Stomach (tissue), 9 donors: Measurements from ENCODE around the gene MAPK1. TPM values are rescaled to one million over a fixed set of nuclear protein-coding genes. Genes with fewer than 3 reads are reported as not detected.
"Not testable (repeated sequence)": the region's sequence is repeated elsewhere in the genome, so short reads cannot be mapped to it uniquely, and the experiment has no call there.

Experiments used
- DNase-seq, 2 donors: peaks; one replicate each; pipeline versions ENCODE4 v3.0.0 to v3.0.0-alpha.2; 2013 to 2019
- H3K27ac ChIP-seq, 5 donors: fragments of 200-600 bp in 4 of 5; sonication (generic) in 4 of 5; one replicate each; pipeline ENCODE4 v1.5.1; 2013 to 2019; ENCODE audit warnings: mild to moderate bottlenecking in 1 of 5, moderate library complexity in 1 of 5
- H3K27me3 ChIP-seq, 3 donors: fragments of 200-600 bp; sonication (generic); one replicate each; pipeline ENCODE4 v1.5.1; 2017 to 2019; ENCODE audit warnings: mixed run types in 1 of 3
- H3K36me3 ChIP-seq, 4 donors: fragments of 200-600 bp; sonication (generic); 1 replicate in 3 of 4; 2 replicates in 1 of 4; pipeline ENCODE4 v1.5.1; 2016 to 2019
- H3K4me1 ChIP-seq, 4 donors: fragments of 200-600 bp; sonication (generic); one replicate each; pipeline ENCODE4 v1.5.1; 2016 to 2019
- H3K4me3 ChIP-seq, 4 donors: fragments of 200-600 bp; sonication (generic) in 3 of 4; one replicate each; pipeline ENCODE4 v1.5.1; 2016 to 2019; ENCODE audit warnings: mild to moderate bottlenecking in 1 of 4
- H3K9me3 ChIP-seq, 4 donors: fragments of 200-600 bp; sonication (generic); one replicate each; pipeline ENCODE4 v1.5.1; 2016 to 2019
- EP300 ChIP-seq: sonication (generic); formaldehyde crosslinking; IDR thresholded peaks from one replicate; pipeline ENCODE4 v1.6.1; 2017; ENCODE audit warnings: antibody characterized with exemption
- POLR2A ChIP-seq, 4 donors: fragments of 450-650 bp; IDR thresholded peaks; one replicate each; pipeline ENCODE4 v1.6.1; 2016; ENCODE audit warnings: antibody characterized with exemption in 4 of 4, control low read depth in 2 of 4, mild to moderate bottlenecking in 1 of 4, moderate library complexity in 1 of 4
- POLR2AphosphoS5 ChIP-seq, 3 donors: sonication (generic); formaldehyde crosslinking; IDR thresholded peaks; one replicate each; pipeline ENCODE4 v1.6.1; 2016; ENCODE audit warnings: antibody characterized with exemption in 3 of 3
- WGBS, 5 donors: extraction: QIAGEN DNeasy Blood & Tissue Kit in 3 of 5; methylation state at CpG; one replicate each; pipeline versions ENCODE4 v1.1.5 to v1.1.7; 2013 to 2018; 5-methylcytosine and 5-hydroxymethylcytosine counted together
- intact Hi-C: fragments of 100-400 bp; cut with DNase I; formaldehyde crosslinking; loops from one replicate; pipeline ENCODE4 v1.15.1; 2023; ENCODE audit warnings: low total_unique reads
- polyA plus RNA-seq, 3 donors: library from polyadenylated mRNA; stranded (reverse); fragments of 200-250 nt; gene quantifications; one replicate each; pipeline ENCODE4 v1.2.3, GENCODE V29; 2013
- total RNA-seq, 5 donors: library from RNA; depleted of rRNA; stranded (reverse); fragments of >200 nt; gene quantifications; one replicate each; pipeline versions ENCODE4 v1.1.0 to v1.2.3, GENCODE V29; 2014 to 2016
- TF ChIP-seq, protein P1 (sequence below), 7 experiments: fragments of 450-650 bp in 4 of 7; fragments of 200-600 bp in 3 of 7; sonication (generic) in 3 of 7; IDR thresholded peaks; one replicate each; pipeline ENCODE4 v1.5.1; 2016 to 2019; ENCODE audit warnings: antibody characterized with exemption in 7 of 7, control low read depth in 2 of 7, mild to moderate bottlenecking in 1 of 7
- donor health status: healthy with polysubstance abuse.
- donor health status: Bipolar disorder and iron deficiency.
- donor health status: healthy.

The MAPK1 gene
- total and polyA plus RNA-seq, 8 donors: 10.4 to 81.6 (median 44.2) TPM

DNA sequence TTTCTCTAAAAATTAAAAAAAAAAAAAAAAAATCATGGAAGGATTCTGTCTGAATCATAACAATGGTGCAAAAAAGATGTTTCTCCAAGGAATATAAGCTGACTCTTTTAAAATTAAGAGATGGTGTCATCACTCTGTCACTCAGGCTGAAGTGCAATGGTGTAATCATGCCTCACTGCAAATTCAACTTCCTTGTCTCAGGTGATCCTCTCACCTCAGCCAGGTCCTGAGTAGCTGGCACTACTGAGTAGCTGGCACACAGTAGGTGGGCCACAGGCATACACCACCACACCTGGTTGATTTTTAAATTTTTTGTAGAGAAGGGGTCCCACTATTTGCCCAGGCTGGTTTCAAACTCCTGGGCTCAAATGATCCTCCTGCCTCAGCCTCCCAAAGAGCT, 77.1 kb downstream of the MAPK1 start:
- peak overlapping the region in 2 of 5 donors; percentile 34 to 62 for H3K27ac ChIP-seq
- no peak overlapping the region for H3K4me3 ChIP-seq
- H3K27me3 ChIP-seq: no peaks in the 10 kb centered on the region
- no peak for DNase-seq
- peaks cover 16 to 46% (median 25%) of the 10 kb centered on the region in 4 donors for H3K4me1 ChIP-seq
- no peaks in the 10 kb centered on the region for H3K9me3 ChIP-seq
- peaks cover 9 to 76% (median 65%) of the 10 kb centered on the region in 4 donors for H3K36me3 ChIP-seq
- TF ChIP-seq POLR2A (IDR thresholded peaks at IDR 0.05): no peak
- intact Hi-C loops: no loop called here

DNA sequence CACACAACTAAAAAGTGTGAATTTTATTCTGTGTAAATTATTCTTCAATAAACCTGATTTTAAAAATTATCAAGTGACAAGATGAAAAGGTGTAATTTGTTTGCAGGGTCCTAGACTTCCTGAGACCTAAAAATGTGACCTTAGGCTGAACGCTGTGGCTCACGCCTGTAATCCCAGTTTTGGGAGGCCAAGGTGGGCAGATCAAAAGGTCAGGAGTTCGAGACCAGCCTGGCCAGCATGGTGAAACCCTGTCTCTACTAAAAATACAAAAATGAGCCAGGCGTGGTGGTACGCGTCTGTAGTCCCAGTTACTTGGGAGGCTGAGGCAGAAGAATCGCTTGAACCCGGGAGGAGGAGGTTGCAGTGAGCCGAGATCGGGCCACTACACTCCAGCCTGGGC, 79.9 kb downstream of the MAPK1 start:
- H3K27me3 ChIP-seq, H3K9me3 ChIP-seq, H3K4me3 ChIP-seq, intact Hi-C loops, DNase-seq: not testable (repeated sequence)
- Histone ChIP-seq H3K36me3 (peaks cover 12 to 78% (median 71%) of the 10 kb centered on the region in 4 donors), H3K4me1 (peaks cover 16 to 52% (median 25%) of the 10 kb centered on the region in 4 donors), H3K27ac (peak overlapping the region; percentile 17 to 84 (median 60))
- 89 to 96% (median 93%) methylated on average over 10 of the region's 10 CpGs for WGBS, 5 donors

DNA sequence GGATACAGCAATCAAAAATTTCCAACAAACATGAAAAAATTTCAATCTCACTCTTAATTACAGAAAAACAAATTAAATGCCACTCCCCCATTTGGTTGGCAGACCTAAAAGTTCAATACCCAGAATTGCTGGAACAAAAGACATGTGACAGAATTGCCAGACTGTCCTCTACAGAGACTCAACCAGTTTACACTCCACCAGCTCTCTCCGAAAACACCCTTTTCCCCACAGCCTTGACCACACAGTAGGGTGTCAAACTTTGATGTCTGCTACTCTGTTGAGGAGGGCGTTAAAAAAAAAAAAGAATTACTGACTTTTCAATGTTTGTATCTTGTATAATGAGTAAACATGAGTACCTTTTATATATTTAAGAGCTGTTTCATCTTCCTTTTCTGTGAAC, 87.2 kb downstream of the MAPK1 start:
- H3K27ac ChIP-seq: no peak overlapping the region
- no peak overlapping the region for H3K4me3 ChIP-seq
- peaks cover 0 to 9% (median 2%) of the 10 kb centered on the region in 4 donors for H3K4me1 ChIP-seq
- no peak for DNase-seq
- intact Hi-C loops: no loop called here
- TF ChIP-seq POLR2A (IDR thresholded peaks at IDR 0.05) (no peak), POLR2AphosphoS5 (IDR thresholded peaks at IDR 0.05) (no peak), EP300 (no peak)
- TF ChIP-seq, protein P1, sequence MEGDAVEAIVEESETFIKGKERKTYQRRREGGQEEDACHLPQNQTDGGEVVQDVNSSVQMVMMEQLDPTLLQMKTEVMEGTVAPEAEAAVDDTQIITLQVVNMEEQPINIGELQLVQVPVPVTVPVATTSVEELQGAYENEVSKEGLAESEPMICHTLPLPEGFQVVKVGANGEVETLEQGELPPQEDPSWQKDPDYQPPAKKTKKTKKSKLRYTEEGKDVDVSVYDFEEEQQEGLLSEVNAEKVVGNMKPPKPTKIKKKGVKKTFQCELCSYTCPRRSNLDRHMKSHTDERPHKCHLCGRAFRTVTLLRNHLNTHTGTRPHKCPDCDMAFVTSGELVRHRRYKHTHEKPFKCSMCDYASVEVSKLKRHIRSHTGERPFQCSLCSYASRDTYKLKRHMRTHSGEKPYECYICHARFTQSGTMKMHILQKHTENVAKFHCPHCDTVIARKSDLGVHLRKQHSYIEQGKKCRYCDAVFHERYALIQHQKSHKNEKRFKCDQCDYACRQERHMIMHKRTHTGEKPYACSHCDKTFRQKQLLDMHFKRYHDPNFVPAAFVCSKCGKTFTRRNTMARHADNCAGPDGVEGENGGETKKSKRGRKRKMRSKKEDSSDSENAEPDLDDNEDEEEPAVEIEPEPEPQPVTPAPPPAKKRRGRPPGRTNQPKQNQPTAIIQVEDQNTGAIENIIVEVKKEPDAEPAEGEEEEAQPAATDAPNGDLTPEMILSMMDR (IDR thresholded peaks at IDR 0.05): no peak
- peaks cover 17 to 71% (median 68%) of the 10 kb centered on the region in 4 donors for H3K36me3 ChIP-seq
- H3K27me3 ChIP-seq: no peaks in the 10 kb centered on the region
- 88 to 97% (median 96%) methylated on average over 2 of the region's 2 CpGs for WGBS, 5 donors
- no peaks in the 10 kb centered on the region for H3K9me3 ChIP-seq

DNA sequence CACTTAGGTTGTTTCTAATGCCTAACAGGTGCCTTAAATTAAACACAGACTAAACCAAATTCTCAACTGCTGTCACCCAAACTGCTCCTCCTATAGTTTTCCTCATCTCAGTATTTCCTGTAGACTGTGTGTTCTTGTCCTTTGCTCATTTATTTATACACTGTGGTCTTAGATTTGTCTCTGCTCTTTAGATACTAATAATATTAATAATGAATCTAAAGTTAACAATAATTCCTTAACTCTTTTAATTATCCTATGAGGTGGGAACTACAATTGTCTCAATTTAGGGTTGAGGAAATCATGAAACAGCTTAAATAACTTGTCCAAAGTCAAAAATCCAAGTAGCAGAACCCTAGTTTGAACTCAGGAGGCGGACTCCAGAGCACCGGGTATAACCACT, 88.0 kb downstream of the MAPK1 start:
- peaks cover 0 to 11% (median 8%) of the 10 kb centered on the region in 4 donors for H3K4me1 ChIP-seq
- TF ChIP-seq POLR2AphosphoS5 (IDR thresholded peaks at IDR 0.05): no peak
- TF ChIP-seq POLR2A (IDR thresholded peaks at IDR 0.05): no peak
- TF ChIP-seq EP300: no peak
- TF ChIP-seq, protein P1 (IDR thresholded peaks at IDR 0.05): no peak
- H3K9me3 ChIP-seq: no peaks in the 10 kb centered on the region
- no peak for DNase-seq
- H3K36me3 ChIP-seq: peaks cover 16 to 64% (median 60%) of the 10 kb centered on the region in 4 donors
- no peak overlapping the region for H3K27ac ChIP-seq
- WGBS, 5 donors: 89 to 98% (median 94%) methylated on average over 2 of the region's 2 CpGs
- no peaks in the 10 kb centered on the region for H3K27me3 ChIP-seq
- no peak overlapping the region for H3K4me3 ChIP-seq
- intact Hi-C loops: no loop called here

DNA sequence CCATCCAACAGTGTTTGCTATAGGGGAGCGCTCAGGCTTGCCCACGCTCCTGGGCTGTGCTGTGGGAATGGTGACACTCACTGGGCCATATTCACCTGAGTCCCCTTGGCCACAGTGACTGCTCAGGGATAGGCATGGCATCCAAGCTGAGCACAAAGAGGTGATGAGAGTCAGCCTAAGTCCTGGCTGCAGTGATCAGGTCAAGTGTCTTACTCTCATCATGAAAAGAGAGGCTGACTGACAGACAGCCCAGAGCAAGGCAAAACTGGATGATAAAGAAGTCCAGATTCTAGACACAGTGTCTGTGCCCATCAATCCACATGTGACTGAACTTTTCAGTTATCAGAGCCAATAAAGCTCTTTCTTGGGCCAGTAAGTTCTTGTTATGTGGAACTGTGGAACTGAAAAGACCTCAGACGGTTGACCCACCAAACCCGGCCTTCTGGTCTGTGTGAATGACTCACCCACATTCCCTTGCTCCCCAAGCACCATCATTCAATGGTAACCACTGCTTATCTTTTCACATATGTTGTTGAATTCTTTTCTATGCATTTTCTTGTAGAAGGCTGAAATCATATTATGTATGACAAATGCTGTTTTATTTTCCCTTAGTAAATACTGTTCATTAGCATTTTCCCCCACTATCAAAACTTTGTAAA, 88.6 kb downstream of the MAPK1 start:
- H3K4me1 ChIP-seq: peaks cover 0 to 11% (median 8%) of the 10 kb centered on the region in 4 donors
- WGBS, 5 donors: 88 to 97% (median 91%) methylated on average over 4 of the region's 4 CpGs
- H3K27ac ChIP-seq: no peak overlapping the region
- no peaks in the 10 kb centered on the region for H3K27me3 ChIP-seq
- TF ChIP-seq EP300 (no peak), POLR2A (IDR thresholded peaks at IDR 0.05) (no peak), POLR2AphosphoS5 (IDR thresholded peaks at IDR 0.05) (no peak)
- TF ChIP-seq, protein P1 (IDR thresholded peaks at IDR 0.05): no peak
- peaks cover 14 to 58% (median 54%) of the 10 kb centered on the region in 4 donors for H3K36me3 ChIP-seq
- intact Hi-C loops: no loop called here
- no peaks in the 10 kb centered on the region for H3K9me3 ChIP-seq
- DNase-seq: peak in 1 of 2 donors; percentile 17
- H3K4me3 ChIP-seq: no peak overlapping the region
